Activated T-cell treated with anti-CD3 and anti-CD28 coated beads for 24 hours (primary cell): ENCODE results near the gene CAP2.
"Not testable (repeated sequence)": the region's sequence is repeated elsewhere in the genome, so short reads cannot be mapped to it uniquely, and the experiment has no call there.

Experiments used
- DNase-seq: peaks from one replicate; pipeline ENCODE4 v3.0.0-alpha.2; 2020; ENCODE audit warnings: low read depth

The CAP2 gene

DNA sequence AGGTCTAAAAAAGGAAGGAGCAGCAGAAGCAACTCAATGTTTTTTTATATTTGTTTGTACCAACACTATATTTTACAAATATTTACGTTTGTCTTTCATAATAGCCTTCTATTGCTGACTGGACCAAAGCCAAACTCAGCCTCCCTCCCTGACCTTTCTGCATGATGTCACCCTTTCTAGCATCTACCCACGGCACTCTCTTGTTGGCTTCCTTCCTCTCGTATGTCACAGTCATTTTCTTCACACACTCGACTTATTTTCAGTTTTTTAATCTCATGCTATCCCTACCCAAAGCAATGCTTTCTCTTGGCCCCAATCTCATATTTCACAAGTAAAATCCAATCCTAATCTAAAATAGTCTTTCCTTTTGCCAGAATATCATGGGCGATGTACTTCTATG lies 190.4 kb downstream of the CAP2 start:
- DNase-seq = no peak

GRCh38 chr6:17584241-17584803 lies 190.9 kb downstream of the CAP2 start:
- DNase-seq = no peak

DNA sequence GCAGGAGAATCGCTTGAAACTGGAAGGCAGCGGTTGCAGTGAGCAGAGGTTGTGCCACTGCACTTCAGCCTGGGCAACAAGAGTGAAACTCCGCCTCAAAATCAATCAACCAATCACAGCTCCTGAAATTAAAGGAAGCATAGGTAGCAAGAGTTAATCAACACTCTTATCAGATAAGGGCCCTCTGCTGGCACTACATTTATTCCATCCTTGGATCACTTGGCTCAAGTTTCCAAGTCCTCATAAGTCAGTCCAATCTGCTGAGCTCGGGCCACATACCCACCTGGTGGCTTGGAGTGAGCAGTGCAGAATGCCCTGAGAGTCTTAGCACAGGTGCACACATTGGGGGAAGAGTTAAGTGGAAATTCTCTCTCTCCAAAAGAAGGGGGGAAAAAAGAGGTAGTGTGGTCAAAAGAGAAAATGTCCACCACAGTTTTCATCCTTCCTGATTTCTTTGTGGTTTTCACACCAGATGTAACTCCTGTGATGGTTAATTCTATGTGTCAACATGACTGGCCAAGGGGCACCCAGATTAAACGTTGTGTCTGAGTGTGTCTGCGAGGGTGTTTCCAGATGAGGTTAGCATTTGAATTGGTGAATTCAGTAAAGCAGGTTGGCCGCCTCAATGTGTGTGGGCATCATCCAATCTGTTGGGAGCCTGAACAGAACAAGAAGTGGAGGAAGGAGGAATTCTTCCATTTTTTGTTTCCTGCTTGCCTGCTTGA lies 192.5 kb downstream of the CAP2 start:
- DNase-seq = no peak

GRCh38 chr6:17586623-17587022 lies 193.2 kb downstream of the CAP2 start:
- not testable (repeated sequence) for DNase-seq

DNA sequence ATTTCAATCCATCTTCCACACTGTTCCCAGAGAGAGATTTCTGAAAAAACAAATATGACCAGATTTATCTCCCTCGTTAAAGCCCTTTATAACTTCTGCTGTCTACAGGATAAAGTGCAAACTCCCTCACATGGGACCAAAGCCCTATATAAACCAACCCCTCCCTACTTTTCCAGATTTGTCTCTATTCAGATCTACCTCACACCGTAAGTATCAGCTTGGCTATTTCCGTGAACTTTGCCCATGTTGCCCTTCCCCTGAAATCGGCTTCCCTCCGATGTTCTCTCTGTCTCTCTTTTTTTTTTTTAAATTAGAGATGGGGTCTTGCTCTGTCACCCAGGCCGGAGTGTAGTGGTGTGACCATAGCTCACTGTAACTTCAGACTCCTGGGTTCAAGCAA lies 194.6 kb downstream of the CAP2 start:
- no peak for DNase-seq

- DNase-seq = no peak
These were observed 196.2 kb downstream of the CAP2 start for GRCh38 chr6:17589406-17590096.

DNA sequence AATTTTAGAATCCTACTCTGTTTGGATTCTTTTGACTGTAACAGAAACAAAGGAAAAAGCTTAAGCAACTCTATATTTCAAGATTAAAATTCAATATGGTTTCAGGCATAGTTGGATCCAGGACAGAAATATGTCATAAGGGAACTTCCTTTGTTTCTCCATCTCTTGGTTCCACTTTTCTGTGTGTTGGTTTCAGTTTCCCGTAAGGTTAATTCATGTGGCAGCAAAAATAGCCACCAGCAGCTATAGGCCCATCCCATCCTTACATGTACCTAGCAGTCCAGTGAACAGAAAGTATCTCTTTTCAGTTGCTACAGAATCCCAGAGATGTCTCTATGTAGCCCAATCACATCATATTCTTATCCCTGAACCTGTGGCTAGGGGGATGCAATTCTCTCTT lies 197.9 kb downstream of the CAP2 start:
- DNase-seq = no peak

- DNase-seq = no peak
These were observed 199.9 kb downstream of the CAP2 start for GRCh38 chr6:17593246-17593645.

GRCh38 chr6:17596085-17596484 lies 202.7 kb downstream of the CAP2 start:
- DNase-seq = no peak

GRCh38 chr6:17599877-17600526 lies 206.6 kb downstream of the CAP2 start, which contains the start of gene FAM8A1:
FAM8A1 (plus strand) TSS chr6:17600302; CDS start chr6:17600410, 108 bp downstream.
- peak; percentile 96 for DNase-seq

DNA sequence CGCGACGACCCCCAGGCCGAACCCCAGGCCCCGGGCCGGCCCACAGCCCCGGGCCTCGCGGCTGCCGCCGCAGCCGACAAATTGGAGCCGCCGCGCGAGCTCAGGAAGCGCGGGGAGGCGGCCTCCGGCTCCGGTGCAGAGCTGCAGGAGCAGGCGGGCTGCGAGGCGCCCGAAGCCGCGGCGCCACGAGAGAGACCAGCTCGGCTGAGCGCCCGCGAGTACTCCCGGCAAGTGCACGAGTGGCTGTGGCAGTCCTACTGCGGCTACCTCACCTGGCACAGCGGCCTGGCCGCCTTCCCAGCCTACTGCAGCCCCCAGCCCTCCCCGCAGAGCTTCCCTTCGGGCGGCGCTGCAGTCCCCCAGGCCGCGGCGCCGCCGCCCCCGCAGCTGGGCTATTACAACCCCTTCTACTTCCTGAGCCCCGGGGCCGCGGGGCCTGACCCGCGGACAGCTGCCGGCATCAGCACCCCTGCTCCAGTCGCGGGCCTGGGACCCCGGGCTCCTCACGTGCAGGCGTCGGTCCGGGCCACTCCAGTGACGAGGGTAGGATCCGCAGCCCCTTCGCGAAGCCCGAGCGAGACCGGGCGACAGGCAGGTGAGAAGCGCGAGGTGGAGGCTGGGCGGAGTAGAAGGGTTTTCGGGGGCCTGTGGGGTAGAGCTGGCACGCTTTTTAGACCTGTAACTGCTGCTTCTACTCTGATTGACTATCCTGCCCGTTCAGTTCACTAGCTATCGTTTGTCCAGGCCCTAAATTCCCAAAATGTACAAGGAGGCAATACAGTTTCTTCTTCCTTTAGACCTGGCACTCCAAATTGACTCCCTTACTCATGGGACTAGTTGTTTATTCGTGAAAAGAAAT lies 207.4 kb downstream of the CAP2 start:
- peak; percentile 23 for DNase-seq

DNA sequence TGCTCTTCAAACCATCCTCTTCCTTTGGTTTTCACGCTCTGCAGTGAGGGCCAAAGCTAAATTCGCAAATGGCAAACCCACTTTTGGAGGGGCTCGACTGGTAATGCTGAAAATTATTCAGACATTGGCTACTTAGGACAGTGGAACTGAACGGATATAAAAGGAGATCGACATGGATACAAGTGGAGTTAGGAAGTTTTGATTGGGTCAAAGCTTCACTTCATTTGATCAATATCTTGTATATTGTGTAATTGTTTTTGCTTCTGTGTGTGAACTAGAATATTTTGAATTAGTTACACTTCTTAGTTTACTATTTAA lies 207.9 kb downstream of the CAP2 start:
- DNase-seq = no peak

DNA sequence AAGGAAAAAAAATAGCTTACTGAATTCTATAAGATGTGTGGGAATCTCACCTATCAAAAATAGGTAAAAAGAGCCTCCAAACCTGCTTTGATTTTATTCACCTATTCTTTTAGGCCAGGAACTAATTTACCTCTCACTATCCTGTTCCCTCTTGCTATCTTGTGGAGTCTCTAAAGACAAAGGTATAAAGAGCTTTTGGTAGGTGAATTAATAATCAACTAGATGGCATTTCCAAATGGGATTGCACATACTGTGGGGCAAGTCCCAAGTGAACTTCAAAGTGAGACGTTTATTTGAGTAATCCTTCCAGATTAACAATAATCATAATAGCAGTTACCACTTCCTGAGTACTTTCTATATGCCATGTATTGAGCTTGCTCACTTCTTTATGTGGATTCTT lies 209.5 kb downstream of the CAP2 start:
- no peak for DNase-seq

DNA sequence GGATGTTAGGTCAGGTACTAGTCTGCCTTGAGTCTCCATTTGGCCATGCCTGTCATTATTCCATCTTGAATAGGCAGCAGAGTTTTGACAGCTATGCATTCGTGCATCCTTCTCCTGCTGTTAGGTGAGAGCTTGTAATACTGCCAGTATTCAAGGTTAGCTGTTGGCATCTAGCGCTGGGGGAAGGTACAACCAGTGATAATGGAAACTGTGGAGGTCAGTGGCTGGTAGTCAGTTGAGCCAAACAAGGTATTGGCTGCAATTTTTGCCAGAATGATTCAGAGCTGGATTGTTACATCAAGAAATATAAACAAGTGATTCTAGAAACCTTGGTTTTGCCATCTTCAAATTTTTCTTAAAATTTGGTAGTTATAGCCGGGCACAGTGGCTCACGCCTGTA lies 213.2 kb downstream of the CAP2 start:
- DNase-seq = no peak
